Measurements from ENCODE around the gene HBZ.

GRCh38 chr16:187330-187729 is 34.9 kb downstream of the HBZ start:
- TF ChIP-seq CTCF (IDR thresholded peaks at IDR 0.05; ENCODE audit: borderline replicate concordance, extremely low read depth, low read length, poor library complexity, severe bottlenecking) (no peak), EZH2 (IDR thresholded peaks at IDR 0.05; ENCODE audit: borderline replicate concordance, low read depth, low read length, severe bottlenecking) (no peak)
